NCI-H2196 (cell line): ENCODE data around the gene MINDY1.

Source experiments
- DNase-seq: peaks from one replicate; lab custom pipeline; 2025; ENCODE audit not compliant: unreplicated experiment; lab: John Stamatoyannopoulos, UW

Gene MINDY1

GRCh38 chr1:150968491-150968890 is 38.2 kb downstream of the MINDY1 start:
- DNase-seq: no peak

DNA sequence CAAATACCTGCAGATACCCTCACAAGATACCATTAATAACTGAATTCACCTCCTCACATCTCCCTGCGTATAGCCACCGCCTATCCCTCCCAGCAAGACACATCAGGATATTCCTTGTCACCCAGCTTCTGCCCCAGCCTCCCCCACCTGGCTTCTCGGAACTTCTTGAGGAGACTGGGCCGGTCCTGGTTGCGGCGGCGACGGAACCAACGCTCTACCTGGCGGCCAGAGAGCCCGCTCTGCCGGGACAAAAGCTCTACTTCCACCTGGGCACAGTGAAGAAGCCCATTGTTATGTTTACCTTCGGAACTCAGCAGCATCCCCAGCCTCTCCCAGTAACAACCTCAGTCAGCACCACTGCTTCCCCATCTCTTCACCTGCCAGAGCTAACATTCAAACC is 38.8 kb downstream of the MINDY1 start:
- DNase-seq: no peak

DNA sequence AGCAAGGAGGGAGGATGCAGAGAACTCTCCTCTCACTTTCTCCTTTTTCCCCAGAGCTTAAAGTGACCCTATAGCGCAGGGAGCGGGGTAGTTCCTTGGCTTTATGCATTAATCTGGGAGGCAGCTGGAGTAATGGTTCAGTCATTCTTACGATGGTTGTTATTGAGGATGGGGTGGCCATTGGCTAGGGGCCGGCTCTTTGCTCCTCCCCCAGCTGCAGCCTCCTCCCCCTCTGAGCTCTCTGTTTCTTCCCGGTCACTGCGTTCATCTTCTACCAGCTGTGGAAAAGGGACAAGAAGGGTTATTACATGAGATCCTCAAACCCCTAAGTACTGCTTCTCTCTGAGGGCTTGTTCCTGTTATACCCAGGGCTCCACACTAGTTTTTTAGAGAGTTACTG is 40.7 kb downstream of the MINDY1 start:
- DNase-seq: no peak

GRCh38 chr1:150965605-150966004 is 41.1 kb downstream of the MINDY1 start:
- no peak for DNase-seq

GRCh38 chr1:150964164-150964489 is 42.6 kb downstream of the MINDY1 start:
- DNase-seq: no peak

DNA sequence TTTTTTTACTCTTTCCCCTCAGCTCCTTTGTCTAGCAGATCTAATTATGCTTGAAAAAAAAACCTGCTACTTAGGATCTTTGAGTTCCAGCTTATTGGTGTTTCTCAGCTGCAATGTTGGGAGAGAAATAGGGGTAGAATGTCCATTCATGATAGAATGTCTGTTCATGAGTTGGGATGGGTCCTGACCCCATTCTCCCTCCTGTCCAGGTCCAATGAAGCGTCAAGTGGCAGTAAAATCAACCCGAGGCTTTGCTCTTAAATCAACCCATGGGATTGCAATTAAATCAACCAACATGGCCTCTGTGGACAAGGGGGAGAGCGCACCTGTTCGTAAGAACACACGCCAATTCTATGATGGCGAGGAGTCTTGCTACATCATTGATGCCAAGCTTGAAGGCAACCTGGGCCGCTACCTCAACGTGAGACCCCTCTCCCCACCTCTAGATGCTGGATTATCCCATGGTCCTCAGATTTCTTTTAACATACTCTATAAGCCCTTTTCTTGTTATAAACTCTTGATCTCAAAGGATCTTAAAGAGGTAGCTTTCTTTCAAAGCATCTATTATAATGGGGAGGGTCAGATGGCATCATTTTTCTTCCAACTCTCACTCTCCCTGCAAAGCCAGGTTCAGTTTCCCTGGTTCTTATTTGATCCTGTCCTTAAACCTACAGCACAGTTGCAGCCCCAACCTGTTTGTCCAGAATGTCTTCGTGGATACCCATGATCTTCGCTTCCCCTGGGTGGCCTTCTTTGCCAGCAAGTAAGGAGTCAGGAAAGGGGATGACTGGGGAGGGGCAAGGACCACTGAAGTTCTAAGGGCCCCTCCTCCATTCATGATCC is 43.2 kb downstream of the MINDY1 start:
- DNase-seq: no peak

- DNase-seq: no peak
Observed at GRCh38 chr1:150961756-150962155, 44.9 kb downstream of the MINDY1 start.

DNA sequence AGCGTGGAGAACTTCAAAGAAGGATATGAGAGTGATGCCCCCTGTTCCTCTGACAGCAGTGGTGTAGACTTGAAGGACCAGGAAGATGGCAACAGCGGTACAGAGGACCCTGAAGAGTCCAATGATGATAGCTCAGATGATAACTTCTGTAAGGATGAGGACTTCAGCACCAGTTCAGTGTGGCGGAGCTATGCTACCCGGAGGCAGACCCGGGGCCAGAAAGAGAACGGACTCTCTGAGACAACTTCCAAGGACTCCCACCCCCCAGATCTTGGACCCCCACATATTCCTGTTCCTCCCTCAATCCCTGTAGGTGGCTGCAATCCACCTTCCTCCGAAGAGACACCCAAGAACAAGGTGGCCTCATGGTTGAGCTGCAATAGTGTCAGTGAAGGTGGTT is 46.1 kb downstream of the MINDY1 start:
- DNase-seq: no peak

- no peak for DNase-seq
Observed at GRCh38 chr1:150957666-150958065, 49.0 kb downstream of the MINDY1 start.

GRCh38 chr1:150955280-150955679 is 51.4 kb downstream of the MINDY1 start:
- DNase-seq: no peak

GRCh38 chr1:150954708-150955107 is 52.0 kb downstream of the MINDY1 start:
- DNase-seq: no peak
